Neural crest cell (in vitro differentiated cells): ENCODE data around the gene F2. TPM values are rescaled to one million over a fixed set of nuclear protein-coding genes. Genes with fewer than 3 reads are reported as not detected.

Source experiments
- DNase-seq: peaks from one replicate; pipeline ENCODE4 v3.0.0; 2021; ENCODE audit warnings: low read depth, mixed read lengths, low spot score
- H3K27ac Mint-ChIP-seq: one replicate; pipeline ENCODE4 v1.8.0; 2021; ENCODE audit warnings: mild to moderate bottlenecking, mixed read lengths; ENCODE audit not compliant: unreplicated experiment
- H3K27me3 Mint-ChIP-seq: 2 replicates; pipeline ENCODE4 v1.8.0; 2021; ENCODE audit warnings: low read depth, mild to moderate bottlenecking, mixed read lengths
- H3K36me3 Mint-ChIP-seq: 2 replicates; pipeline ENCODE4 v1.8.0; 2021; ENCODE audit warnings: low read depth, mild to moderate bottlenecking, mixed read lengths
- H3K4me1 Mint-ChIP-seq: 2 replicates; pipeline ENCODE4 v1.8.0; 2021; ENCODE audit warnings: mixed read lengths
- H3K4me3 Mint-ChIP-seq: one replicate; pipeline ENCODE4 v1.8.0; 2021; ENCODE audit warnings: mild to moderate bottlenecking, mixed read lengths
- H3K9me3 Mint-ChIP-seq: 2 replicates; pipeline ENCODE4 v1.8.0; 2021; ENCODE audit warnings: mixed read lengths
- total RNA-seq: library from RNA; stranded (reverse); gene quantifications from 2 replicates; pipeline ENCODE4 v1.2.1, GENCODE V29; 2021
- TF ChIP-seq, protein P1 (sequence below): fragments of 200-600 bp; sonication (generic); conservative IDR thresholded peaks from 2 replicates; pipeline ENCODE4 v1.5.0; 2021; ENCODE audit warnings: antibody characterized with exemption, mild to moderate bottlenecking

The F2 gene
- total RNA-seq, 1 donor from 2014 or later, result not detected

DNA sequence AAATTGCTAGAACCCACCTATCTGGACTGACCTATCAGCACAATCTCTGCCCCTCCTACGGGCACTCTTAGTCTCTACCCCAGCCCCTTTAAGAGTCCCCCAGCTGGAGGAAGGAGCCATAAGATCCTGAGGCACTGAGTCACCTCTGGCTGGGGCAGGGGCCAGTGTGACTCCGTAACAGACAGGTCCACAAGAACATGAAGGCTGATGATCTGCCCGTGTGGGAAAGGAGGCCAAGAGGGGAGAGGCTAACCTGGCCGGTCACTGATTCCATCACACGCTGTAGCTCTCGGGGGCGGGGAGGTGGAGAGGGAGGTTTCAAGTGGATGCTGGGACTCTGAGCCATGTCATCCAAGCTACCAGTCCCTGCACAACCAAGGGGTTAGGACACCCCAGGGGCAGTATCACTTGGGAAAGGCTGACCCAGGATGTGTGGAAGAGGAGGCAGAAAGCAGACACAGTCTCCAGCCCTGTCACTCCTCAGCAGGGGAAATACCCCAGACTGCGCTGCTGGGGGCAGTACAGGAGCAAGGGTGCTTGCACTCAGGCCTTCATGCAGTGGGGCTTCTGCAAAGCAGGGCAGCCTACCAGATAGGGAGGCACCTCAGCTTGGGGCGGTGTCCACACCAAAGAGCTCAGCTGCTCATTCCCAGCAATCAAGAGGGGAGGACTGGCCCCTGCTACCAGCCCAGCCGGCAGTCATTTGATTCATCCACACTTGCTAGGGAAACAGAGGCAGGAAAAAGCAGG is 40.8 kb upstream of the F2 start:
- Mint-ChIP-seq H3K4me1 (peaks cover 4% of the 10 kb centered on the region), H3K27ac (peak overlapping the region; percentile 50), H3K4me3 (no peak overlapping the region), H3K27me3 (no peaks in the 10 kb centered on the region), H3K36me3 (no peaks in the 10 kb centered on the region), H3K9me3 (no peaks in the 10 kb centered on the region)
- no peak for DNase-seq
- TF ChIP-seq, protein P1, sequence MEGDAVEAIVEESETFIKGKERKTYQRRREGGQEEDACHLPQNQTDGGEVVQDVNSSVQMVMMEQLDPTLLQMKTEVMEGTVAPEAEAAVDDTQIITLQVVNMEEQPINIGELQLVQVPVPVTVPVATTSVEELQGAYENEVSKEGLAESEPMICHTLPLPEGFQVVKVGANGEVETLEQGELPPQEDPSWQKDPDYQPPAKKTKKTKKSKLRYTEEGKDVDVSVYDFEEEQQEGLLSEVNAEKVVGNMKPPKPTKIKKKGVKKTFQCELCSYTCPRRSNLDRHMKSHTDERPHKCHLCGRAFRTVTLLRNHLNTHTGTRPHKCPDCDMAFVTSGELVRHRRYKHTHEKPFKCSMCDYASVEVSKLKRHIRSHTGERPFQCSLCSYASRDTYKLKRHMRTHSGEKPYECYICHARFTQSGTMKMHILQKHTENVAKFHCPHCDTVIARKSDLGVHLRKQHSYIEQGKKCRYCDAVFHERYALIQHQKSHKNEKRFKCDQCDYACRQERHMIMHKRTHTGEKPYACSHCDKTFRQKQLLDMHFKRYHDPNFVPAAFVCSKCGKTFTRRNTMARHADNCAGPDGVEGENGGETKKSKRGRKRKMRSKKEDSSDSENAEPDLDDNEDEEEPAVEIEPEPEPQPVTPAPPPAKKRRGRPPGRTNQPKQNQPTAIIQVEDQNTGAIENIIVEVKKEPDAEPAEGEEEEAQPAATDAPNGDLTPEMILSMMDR, result no peak

DNA sequence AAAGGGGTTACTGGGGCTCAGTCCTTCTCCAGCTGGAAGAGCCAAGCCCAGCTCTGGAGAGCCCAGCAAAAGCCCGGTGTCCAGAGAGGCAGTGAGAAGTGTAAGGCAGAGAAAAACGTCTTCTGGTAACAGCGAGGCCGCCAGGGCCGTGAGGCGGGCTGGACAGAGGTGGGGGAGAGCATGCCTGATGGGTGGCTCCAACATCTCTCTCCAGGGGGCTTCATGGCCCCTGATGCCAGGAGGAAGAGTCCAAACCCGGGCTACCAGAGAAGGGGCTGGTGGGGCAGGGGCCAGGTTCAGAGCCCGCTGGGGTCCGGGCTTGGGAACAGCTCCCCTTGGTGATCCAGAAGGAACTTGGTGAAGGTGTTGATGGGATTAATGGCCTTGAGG is 40.3 kb upstream of the F2 start:
- H3K9me3 Mint-ChIP-seq, result no peaks in the 10 kb centered on the region
- peaks cover 4% of the 10 kb centered on the region for H3K4me1 Mint-ChIP-seq
- TF ChIP-seq, protein P1, result no peak
- H3K36me3 Mint-ChIP-seq, result no peaks in the 10 kb centered on the region
- H3K27ac Mint-ChIP-seq, result no peak overlapping the region
- H3K27me3 Mint-ChIP-seq, result no peaks in the 10 kb centered on the region
- H3K4me3 Mint-ChIP-seq, result no peak overlapping the region
- DNase-seq, result no peak

DNA sequence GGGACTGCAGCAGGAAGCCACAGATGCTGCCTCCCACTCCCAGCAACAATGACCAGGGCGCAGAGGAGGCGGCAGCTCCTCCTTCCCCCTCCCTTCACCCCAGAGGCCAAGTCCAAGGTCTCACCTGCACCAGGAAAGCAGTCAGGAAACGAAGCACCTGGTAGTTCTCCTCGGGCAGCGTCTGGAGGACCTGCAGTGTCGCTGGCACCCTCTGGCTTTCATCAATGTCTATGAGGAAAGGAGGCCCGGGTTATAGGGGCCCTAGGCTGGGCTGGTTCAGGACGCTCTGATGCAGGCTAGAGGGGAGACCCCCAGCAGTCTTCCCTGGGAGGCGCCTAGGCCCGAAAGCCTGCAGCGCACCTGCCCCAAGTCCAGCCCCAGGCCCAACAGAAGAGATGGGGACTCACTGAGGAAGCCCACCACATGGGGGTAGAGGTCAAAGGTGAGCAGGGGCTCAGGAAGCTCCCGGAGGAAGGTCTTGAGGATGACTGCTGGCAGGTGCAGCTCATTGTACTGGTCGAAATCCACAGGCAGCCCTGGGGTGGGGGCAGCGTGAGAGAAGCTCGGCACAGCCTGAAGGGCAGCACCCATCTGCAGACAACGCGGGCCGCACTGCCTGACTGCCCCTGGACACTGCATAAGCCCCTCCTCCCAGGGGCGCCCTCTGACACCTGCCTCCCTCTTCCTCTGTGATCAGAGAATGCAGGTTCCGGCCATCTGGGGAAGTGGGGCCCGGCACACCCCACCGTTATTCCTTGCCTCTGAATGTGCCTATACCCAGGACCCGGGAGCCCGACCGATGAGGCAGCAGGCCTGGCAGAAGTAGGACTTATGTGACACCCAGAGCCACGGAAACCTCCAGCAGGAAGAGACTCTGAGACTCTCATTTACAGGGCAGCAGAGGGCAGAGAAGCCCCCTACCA is 39.5 kb upstream of the F2 start:
- Mint-ChIP-seq H3K4me1 (peaks cover 4% of the 10 kb centered on the region), H3K36me3 (no peaks in the 10 kb centered on the region), H3K27ac (no peak overlapping the region), H3K27me3 (no peaks in the 10 kb centered on the region), H3K9me3 (no peaks in the 10 kb centered on the region), H3K4me3 (no peak overlapping the region)
- DNase-seq, result no peak
- TF ChIP-seq, protein P1, result no peak

DNA sequence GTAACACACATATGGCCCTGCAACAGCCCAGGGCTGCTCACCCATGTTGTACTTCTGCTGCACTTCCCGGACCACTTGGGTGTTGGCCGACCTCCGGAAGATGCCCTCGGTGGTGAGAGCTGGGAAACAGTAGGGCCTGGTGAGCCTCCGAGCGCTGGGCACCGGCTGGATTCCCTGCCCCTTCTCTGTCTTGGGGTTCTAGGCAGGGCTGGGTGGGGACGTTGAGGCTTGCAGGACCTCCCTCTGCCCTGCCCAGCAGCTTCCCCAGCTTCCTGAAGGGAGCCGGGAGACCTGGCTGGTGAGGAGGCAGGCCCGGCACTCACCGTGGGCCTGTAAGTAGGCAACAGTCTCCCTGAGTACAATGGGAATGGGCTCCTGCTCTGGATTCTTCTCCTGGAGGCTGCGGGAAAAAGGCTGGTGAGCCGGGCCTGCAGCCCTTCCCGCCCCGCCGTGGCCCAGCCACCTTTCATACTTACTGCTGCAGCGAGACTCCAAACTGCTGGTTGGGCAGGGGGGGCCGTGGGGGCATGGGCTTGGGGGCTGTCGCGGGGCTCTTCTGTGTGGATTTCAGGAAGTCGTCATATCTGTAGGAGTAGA is 38.8 kb upstream of the F2 start:
- Mint-ChIP-seq H3K36me3 (no peaks in the 10 kb centered on the region), H3K9me3 (no peaks in the 10 kb centered on the region), H3K27ac (no peak overlapping the region), H3K4me1 (no peaks in the 10 kb centered on the region), H3K4me3 (no peak overlapping the region), H3K27me3 (no peaks in the 10 kb centered on the region)
- TF ChIP-seq, protein P1, result no peak
- DNase-seq, result no peak

DNA sequence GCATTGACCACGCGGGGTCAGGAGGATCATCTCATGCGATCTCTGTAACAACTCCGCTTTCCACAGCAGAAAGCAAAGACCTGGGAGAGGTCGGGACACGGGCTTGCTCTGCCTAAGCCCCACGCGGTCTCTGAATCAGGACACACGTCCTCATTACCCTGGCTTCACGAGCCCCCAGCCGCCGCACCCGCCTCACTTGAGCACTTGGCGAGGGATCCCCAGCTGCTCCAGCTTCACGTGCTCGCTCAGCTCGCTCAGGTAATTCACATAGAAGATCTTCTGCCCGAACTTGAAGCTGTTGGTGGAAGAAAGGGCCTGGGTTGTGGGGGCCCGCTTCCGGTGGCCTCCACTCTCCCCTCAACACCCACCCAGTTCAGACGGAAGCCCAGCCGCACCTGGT is 38.2 kb upstream of the F2 start:
- Mint-ChIP-seq H3K36me3 (no peaks in the 10 kb centered on the region), H3K9me3 (no peaks in the 10 kb centered on the region), H3K27me3 (no peaks in the 10 kb centered on the region), H3K27ac (no peak overlapping the region), H3K4me1 (no peaks in the 10 kb centered on the region), H3K4me3 (no peak overlapping the region)
- DNase-seq, result no peak
- TF ChIP-seq, protein P1, result no peak
